ENCODE data around the gene HMX3. TPM values are rescaled to one million over a fixed set of nuclear protein-coding genes. Genes with fewer than 3 reads are reported as not detected.

HMX3 gene
- total RNA-seq, 2 donors from 2014 or later: 1.2 to 2.0 TPM

DNA sequence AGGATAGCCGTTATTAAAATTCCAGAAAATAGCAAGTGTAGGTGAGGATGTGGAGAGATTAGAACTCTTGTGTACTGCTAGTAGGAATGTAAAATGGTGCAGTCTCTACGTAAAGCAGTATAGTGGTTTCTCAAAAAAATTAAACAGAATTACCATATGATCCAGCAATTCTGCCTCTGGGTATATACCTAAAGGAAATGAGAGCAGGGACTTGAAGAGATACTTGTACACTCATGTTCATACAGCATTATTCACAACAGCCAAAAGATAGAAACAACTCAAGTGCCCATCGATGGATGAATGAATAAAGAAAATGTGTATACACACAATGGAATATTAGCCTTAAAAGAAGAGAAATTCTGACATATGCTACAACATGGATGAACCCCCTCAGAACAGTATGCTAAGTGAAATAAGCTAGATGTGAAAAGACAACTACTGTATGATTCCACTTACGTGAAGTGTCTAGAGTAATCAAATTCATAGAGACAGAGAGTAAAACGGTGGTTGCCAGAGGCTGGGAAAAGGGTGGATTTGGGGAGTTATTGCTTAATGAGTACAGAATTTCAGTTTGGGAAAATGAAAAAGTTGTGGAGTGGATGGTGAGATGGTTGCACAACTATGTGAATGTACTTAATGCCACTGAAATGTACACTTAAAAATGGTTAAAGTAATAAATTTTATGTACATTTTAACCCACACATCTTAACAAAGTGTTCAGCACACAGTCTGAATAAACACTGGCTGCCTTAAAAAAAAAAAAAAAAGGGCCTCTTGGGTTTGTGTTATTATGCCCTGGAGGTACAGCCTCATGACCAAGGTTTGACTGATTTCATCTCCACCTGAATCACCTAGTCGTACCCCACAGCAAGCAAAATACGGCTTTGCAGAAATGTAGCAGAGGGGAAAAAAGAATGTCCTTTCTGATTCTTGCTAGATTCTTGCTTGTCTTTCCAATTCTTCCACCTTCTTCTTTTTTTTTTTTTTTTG lies 44.6 kb downstream of the HMX3 start:
- Mint-ChIP-seq H3K9me3 (peaks cover 4% of the 10 kb centered on the region in 2 donors), H3K27ac (no peak overlapping the region), H3K4me1 (ENCODE audit: low read depth) (no peaks in the 10 kb centered on the region), H3K27me3 (ENCODE audit: low read depth) (no peaks in the 10 kb centered on the region), H3K36me3 (ENCODE audit: insufficient read depth in 2 of 2) (peaks cover 20 to 46% of the 10 kb centered on the region in 2 donors), H3K4me3 (no peak overlapping the region)
- no peak for DNase-seq
- ATAC-seq (replicated peaks in 1 of 2): no peak

DNA sequence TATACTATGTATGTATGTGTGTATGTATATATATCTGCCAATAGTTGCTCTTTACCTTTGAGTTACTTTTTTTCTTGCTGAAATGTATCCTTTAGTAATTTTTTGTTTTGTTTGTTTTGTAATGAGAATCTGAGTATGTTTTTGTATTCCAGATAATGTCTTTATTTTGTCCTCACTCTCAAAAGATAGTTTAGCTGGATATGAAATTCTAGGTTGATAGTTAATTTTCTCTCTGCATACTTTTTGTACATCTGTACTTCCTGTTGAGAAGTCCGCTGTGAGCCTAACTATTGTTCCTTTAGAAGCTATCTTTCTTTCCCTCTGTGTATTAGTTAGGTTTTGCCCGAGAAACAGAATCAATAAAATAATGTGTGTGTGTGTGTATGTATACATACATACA lies 48.0 kb downstream of the HMX3 start:
- Mint-ChIP-seq H3K9me3 (peaks cover 2 to 4% of the 10 kb centered on the region in 2 donors), H3K27me3 (ENCODE audit: low read depth) (no peaks in the 10 kb centered on the region), H3K4me3 (no peak overlapping the region), H3K27ac (no peak overlapping the region), H3K4me1 (ENCODE audit: low read depth) (no peaks in the 10 kb centered on the region), H3K36me3 (ENCODE audit: insufficient read depth in 2 of 2) (peaks cover 12 to 40% of the 10 kb centered on the region in 2 donors)
- no peak for DNase-seq
- ATAC-seq (replicated peaks in 1 of 2): no peak

DNA sequence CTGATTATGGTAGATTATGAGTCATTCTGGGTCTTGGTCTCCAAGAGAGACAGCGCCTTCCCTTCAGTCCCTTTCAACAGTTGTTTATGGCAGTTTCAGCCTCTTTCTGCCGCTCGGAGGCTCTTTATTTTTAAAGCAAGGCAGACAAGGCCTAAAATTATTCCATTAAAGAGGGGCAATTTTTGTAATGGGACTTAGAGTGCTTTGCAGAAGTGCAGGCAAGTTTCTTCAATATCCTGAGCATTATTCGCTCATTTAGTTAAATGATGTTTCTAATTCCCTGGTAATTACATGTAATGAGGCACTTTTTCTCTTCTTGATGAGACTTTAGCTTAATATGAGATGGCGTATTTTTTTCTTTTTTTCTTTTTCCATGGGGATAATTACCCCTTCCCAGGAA lies 52.0 kb downstream of the HMX3 start:
- Mint-ChIP-seq H3K27me3 (ENCODE audit: low read depth) (no peaks in the 10 kb centered on the region), H3K9me3 (peaks cover 2 to 4% of the 10 kb centered on the region in 2 donors), H3K4me3 (no peak overlapping the region), H3K27ac (no peak overlapping the region), H3K36me3 (ENCODE audit: insufficient read depth in 2 of 2) (peaks cover 13 to 33% of the 10 kb centered on the region in 2 donors), H3K4me1 (ENCODE audit: low read depth) (no peaks in the 10 kb centered on the region)
- DNase-seq (no peak), ATAC-seq (replicated peaks in 1 of 2) (no peak)

Other genes with a start within 250 kb of the HMX3 start
- gene FAM24A, start 225.4 kb upstream of the HMX3 start, total RNA-seq: not detected
- gene C10orf88, start 181.7 kb upstream of the HMX3 start, total RNA-seq: 10 to 100 TPM; 11.6 to 11.8 TPM
- 1 to 10 TPM; 6.5 to 7.1 TPM for gene PSTK, start 155.6 kb upstream of the HMX3 start, total RNA-seq
- gene IKZF5, start 127.2 kb upstream of the HMX3 start, total RNA-seq: 10 to 100 TPM; 13.2 to 15.2 TPM
- 10 to 100 TPM; 24.4 to 29.8 TPM for gene ACADSB, start 127.0 kb upstream of the HMX3 start, total RNA-seq
- 1 to 10 TPM in 1 of 2 donors, under 1 TPM in 1; 0.58 to 1.1 TPM for gene HMX2, start 12.2 kb downstream of the HMX3 start, total RNA-seq
- 100 to 1,000 TPM; 255 TPM for gene BUB3, start 18.4 kb downstream of the HMX3 start, total RNA-seq